Measurements from ENCODE around the gene MTHFD1. TPM values are rescaled to one million over a fixed set of nuclear protein-coding genes. Genes with fewer than 3 reads are reported as not detected.

MTHFD1 gene
- total RNA-seq, 4 donors from 2014 or later, result 18.4 to 47.0 (median 25.4) TPM

DNA sequence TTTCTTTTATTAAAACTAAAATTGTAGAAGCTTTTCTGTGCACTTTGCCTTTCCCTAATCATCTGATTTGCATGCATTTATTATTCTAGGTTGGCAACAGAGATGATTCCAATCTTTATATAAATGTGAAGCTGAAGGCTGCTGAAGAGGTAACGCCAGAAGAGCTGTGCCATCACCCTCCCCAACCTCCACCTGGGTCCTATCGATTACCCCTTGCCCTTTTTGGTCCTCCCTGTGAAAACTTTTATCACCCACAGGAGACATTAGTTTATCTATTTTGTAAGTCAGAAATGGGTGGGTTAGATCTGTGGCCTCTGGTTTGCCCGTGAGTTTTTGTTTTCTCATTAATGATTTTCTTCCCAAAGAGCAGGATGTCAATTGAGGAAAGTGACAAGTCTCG, 22.8 kb downstream of the MTHFD1 start:
- H3K9me3 ChIP-seq, result no peaks in the 10 kb centered on the region
- H3K36me3 ChIP-seq, result peaks cover 0 to 17% (median 0%) of the 10 kb centered on the region in 3 donors
- no peak for DNase-seq
- H3K4me3 ChIP-seq, result no peak overlapping the region
- TF ChIP-seq, protein P1, sequence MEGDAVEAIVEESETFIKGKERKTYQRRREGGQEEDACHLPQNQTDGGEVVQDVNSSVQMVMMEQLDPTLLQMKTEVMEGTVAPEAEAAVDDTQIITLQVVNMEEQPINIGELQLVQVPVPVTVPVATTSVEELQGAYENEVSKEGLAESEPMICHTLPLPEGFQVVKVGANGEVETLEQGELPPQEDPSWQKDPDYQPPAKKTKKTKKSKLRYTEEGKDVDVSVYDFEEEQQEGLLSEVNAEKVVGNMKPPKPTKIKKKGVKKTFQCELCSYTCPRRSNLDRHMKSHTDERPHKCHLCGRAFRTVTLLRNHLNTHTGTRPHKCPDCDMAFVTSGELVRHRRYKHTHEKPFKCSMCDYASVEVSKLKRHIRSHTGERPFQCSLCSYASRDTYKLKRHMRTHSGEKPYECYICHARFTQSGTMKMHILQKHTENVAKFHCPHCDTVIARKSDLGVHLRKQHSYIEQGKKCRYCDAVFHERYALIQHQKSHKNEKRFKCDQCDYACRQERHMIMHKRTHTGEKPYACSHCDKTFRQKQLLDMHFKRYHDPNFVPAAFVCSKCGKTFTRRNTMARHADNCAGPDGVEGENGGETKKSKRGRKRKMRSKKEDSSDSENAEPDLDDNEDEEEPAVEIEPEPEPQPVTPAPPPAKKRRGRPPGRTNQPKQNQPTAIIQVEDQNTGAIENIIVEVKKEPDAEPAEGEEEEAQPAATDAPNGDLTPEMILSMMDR (IDR thresholded peaks at IDR 0.05), result no peak
- TF ChIP-seq POLR2A (IDR thresholded peaks at IDR 0.05), result no peak
- H3K27me3 ChIP-seq, result no peaks in the 10 kb centered on the region
- no peaks in the 10 kb centered on the region for H3K4me1 ChIP-seq
- no peak overlapping the region for H3K27ac ChIP-seq

GRCh38 chr14:64412237-64412636, 24.1 kb downstream of the MTHFD1 start:
- H3K27me3 ChIP-seq, result no peaks in the 10 kb centered on the region
- no peak for DNase-seq
- H3K36me3 ChIP-seq, result peaks cover 0 to 28% (median 0%) of the 10 kb centered on the region in 3 donors
- TF ChIP-seq, protein P1 (IDR thresholded peaks at IDR 0.05), result no peak
- no peak for TF ChIP-seq POLR2A (IDR thresholded peaks at IDR 0.05)
- H3K4me1 ChIP-seq, result no peaks in the 10 kb centered on the region
- no peak overlapping the region for H3K27ac ChIP-seq
- no peaks in the 10 kb centered on the region for H3K9me3 ChIP-seq
- no peak overlapping the region for H3K4me3 ChIP-seq

DNA sequence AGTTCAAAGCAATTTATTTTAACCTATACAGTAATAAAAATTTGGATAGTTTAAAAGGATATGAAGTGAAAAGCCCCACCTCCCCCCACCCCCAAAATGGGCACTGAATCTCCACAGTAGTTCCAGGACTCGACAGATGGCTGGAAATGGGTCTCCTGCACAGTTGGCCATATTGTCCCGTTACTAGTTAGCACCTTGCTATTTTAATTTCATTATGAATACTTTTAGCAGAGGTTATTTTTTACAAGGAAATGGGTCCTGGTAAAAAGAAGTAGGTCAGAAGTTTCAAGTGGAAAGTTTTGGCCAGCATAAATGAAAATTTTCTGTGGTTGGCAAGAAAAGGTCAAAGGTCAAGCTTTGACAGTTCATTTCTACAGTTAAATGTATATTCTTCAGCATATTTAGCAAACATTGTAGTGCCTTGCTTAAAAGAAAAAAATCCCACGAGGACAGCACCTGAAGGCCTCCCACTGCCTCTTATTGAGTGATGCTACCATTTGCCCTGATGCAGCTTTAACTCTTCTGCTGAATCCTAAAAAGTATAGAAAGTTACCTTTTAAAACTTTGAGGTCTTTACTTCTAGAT, 28.3 kb downstream of the MTHFD1 start:
- no peaks in the 10 kb centered on the region for H3K9me3 ChIP-seq
- peaks cover 0 to 42% (median 0%) of the 10 kb centered on the region in 3 donors for H3K36me3 ChIP-seq
- no peaks in the 10 kb centered on the region for H3K27me3 ChIP-seq
- TF ChIP-seq POLR2A (IDR thresholded peaks at IDR 0.05), result no peak
- TF ChIP-seq, protein P1 (IDR thresholded peaks at IDR 0.05), result no peak
- H3K4me3 ChIP-seq, result no peak overlapping the region
- no peak overlapping the region for H3K27ac ChIP-seq
- DNase-seq, result no peak
- no peaks in the 10 kb centered on the region for H3K4me1 ChIP-seq

DNA sequence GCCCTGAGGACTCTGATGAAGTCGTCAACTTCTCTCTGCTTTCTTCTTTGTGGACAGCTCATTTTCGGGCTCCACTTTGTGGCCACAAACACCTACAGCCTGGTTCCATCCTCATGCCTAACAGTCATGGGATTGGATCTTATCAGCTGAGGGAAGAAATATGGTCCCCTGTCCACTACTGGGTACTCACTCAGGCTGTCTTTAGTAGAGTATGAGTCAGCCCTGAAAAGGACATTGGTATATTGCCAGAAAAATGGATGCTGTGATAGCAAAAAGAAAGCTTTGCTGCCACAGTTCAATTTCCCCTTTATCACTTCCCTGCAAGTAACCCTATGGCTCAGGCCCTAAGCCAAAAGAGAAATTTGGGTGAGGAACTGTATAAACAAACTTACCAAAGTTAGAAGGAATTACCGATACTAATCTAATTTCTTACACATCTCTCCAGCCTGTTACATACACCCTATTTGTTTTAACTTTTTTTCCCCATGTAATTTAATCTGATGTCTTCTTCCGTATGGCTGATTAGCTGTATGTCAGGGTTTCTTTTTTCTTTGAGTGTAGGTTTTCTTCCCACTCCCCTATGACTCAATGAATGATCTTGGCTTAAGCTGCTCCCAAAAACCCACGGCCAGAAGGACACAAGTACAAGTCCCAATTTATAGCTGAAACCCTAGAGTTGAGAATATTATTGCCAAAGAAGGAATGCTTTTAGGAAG, 29.1 kb downstream of the MTHFD1 start:
- no peak overlapping the region for H3K4me3 ChIP-seq
- H3K36me3 ChIP-seq, result peaks cover 0 to 42% (median 0%) of the 10 kb centered on the region in 3 donors
- H3K27ac ChIP-seq, result no peak overlapping the region
- H3K27me3 ChIP-seq, result no peaks in the 10 kb centered on the region
- DNase-seq, result no peak
- TF ChIP-seq, protein P1 (IDR thresholded peaks at IDR 0.05), result no peak
- TF ChIP-seq POLR2A (IDR thresholded peaks at IDR 0.05), result no peak
- no peaks in the 10 kb centered on the region for H3K4me1 ChIP-seq
- no peaks in the 10 kb centered on the region for H3K9me3 ChIP-seq

DNA sequence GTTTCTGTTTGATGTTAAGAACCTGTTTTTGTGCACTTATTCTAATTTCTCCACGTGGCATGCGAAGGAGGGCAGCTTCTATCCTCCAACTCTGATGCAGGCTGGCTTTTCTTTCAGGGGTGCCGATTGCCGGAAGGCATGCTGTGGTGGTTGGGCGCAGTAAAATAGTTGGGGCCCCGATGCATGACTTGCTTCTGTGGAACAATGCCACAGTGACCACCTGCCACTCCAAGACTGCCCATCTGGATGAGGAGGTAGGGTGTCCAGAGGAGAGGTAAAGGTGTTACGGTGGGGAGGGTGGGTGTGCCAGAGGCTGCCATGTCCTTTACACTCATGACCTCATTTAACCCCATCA, 29.6 kb downstream of the MTHFD1 start:
- TF ChIP-seq, protein P1 (IDR thresholded peaks at IDR 0.05), result no peak
- TF ChIP-seq POLR2A (IDR thresholded peaks at IDR 0.05), result no peak
- H3K27ac ChIP-seq, result no peak overlapping the region
- DNase-seq, result no peak
- no peaks in the 10 kb centered on the region for H3K27me3 ChIP-seq
- no peaks in the 10 kb centered on the region for H3K9me3 ChIP-seq
- no peak overlapping the region for H3K4me3 ChIP-seq
- H3K36me3 ChIP-seq, result peaks cover 0 to 41% (median 0%) of the 10 kb centered on the region in 3 donors
- no peaks in the 10 kb centered on the region for H3K4me1 ChIP-seq
